Stimulated activated CD8-positive, alpha-beta memory T cell treated with anti-CD3 and anti-CD28 coated beads, Interleukin-4, amount 100 ng/mL, for 24 hours (primary cell): ENCODE results near the gene MPG.

Source experiments
- DNase-seq: peaks from one replicate; pipeline ENCODE4 v3.0.0-alpha.2; 2020; ENCODE audit warnings: low read depth

The MPG gene

GRCh38 chr16:83781-84615 is 6.0 kb downstream of the MPG start:
- DNase-seq: no peak

DNA sequence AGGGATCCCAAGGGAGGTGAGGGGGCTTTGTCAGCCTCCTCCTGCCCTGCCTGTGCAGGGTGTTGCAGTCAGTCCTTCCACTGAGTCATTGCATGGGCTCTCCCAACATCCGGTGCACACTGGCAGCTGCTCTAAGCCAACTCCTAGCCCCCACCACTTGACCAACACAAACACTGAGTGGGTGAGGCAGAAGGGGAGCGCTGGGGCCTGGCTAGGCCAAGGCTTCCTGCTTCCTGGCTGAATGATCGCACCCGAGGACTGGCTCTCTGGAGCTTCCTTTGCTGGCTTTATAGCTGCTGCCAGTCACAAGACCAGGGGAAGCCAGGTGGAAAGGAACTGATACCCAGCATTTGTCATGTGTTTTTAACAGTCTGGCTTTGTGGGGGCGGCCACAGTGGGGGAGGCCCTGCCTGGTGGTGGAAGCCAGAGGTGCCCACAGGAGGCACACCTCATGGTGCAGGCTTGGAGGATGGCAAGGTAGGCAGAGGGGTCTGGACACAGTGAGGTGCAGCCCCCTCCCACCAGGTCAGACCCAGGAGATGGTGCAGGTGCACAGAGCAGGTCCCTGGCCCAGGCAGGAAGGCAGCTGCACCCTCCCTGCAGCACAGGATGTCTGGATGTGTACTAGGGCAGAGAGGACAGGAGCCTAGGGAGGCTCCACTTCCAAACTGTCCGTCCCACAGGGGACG is 6.8 kb downstream of the MPG start:
- DNase-seq: peak; percentile 47

- no peak for DNase-seq
These were observed 7.4 kb downstream of the MPG start for GRCh38 chr16:85407-85782.

- no peak for DNase-seq
These were observed 7.8 kb downstream of the MPG start for GRCh38 chr16:85865-86264.

DNA sequence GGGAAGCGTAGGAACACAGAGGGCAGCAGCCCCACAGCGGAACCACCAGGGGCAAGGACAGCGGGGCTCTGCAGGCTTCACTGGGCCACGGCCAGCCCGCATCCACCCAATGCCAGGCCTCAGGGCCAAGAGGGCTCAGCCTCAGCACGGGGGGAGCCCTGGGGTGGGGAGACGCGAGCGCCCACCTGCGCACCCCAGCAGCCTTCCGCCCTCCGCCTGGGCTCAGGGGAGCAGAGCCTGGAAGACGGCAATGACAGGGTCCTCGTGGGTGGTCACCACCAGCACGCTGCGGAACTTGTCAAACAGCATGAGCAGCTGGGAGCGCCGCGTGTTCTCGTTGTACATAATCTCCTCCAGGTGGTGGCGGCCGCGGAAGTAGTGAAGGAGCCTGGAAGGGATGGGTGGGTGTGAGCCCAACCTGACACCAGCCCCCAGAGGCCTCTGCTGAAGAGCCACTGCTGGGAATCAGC is 8.5 kb downstream of the MPG start:
- DNase-seq: no peak

GRCh38 chr16:88613-89012 is 10.6 kb downstream of the MPG start:
- DNase-seq: no peak

DNA sequence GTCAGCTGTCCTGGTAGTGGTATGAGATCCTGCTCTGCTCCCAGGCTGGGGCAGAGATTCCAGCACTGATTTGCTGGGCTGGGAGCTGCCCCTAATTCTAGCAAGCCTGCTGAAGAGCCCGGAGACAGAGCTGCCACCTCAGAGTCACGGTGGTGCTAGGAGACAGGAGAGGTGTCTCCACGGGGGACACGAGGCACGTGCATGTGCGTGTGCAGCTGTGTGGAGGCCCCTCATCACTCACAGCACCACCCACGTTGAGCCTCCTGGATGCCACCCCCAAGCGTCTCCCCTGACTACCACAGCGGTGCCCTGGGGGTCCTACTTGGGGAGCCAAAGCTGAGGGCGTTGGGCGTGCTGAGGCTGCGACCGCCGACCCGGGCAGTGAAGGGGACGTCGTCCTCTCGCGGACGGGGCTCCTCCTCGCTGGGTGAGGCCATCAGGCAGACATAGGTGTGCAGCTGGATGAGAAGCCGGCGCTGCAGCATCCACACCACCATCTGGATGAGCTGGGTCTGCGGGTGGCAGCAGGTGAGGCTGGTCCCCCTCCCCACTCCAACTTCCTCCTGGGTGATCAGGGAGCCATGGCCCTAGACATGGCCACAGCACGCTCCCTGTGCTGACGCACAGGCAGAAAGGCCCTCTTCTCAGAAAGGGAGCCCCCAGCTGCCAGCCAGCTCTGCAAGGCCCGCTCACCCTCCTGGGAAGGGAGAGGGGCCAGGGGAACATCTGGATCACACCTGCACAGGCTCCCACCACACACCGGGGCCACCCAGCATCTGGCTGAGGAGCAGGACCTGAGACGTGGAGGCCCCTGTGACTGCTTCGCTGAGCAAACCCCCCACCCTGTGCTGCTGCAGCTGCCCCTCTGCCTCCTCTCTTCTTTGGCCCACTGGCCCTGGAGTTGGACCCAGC is 11.6 kb downstream of the MPG start:
- DNase-seq: no peak

DNA sequence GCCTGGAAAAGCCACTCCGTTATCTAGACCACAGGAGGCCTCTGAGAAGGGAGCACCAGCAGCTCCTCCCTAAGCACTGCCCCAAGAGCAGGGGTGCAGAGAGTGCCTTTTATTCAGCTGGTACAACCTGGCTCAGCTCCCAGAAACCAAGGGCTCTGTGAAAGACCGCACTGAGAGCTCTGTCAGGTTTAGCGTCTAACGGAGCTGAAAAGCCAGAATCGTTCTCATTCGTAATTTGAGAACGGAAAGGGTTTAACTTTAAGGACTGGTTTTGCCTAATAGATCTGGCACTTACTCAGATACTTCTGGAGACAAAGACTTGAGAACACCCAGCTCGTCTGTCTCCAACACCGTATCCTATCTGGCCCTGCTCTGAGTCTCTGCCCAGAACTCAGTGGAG is 13.5 kb downstream of the MPG start:
- DNase-seq: no peak

GRCh38 chr16:92431-93339 is 14.7 kb downstream of the MPG start:
- DNase-seq: no peak

DNA sequence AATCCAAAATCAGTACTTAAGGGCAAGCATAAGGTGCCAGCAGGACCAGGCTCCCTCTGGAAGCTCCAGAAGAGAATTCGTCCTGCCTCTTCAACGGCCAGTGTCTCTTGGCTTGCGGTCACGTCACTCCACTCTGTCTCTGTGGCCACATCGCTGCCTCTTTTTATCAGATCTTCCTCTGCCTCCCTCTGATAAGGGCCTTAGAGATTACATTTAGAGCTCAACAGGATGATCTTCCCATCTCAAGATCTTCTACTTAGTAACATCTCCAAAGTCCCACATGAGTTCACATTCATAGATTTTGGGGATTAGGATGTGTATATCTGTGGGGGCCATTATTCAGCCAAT is 16.9 kb downstream of the MPG start:
- DNase-seq: no peak

DNA sequence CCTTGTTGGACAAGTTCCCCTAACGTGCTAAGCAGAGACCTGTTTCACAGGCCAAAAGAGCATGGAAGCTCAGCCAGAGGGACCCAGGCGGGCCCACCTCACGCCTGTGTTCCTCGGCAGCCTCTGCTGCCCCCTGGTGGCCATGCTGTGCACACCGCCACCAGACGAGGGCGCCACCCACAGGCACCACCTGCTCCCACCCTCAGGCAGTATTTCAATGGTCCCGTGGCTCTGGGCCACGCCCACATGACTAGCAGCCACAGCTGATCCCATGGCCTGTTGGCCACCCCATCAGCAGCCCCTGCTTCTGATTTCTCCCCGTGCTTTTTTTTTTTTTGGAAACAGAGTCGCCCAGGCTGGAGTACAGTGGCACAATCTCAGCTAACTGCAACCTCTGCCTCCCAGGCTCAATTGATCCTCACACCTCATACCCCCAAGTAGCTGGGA is 18.9 kb downstream of the MPG start:
- peak; percentile 84 for DNase-seq

DNA sequence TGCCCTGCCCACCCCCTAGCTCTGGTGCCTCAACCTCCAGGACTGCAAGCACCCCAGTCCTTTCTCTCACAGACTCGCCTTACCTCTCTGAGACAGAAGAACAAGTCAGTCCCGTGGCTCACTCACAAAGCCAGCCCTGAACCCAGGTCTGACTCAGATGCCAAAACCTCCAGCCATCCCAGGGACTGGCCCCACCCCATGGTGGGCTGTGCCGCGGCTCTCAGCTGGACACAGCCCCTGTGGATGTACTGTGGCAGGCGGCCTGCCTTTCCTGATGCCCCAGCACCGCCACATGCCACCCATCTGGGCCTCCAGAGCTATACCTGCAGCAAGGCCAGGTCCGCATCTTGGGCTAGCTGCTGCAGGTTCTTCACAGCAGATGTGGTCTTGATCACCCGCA is 19.8 kb downstream of the MPG start:
- no peak for DNase-seq

DNA sequence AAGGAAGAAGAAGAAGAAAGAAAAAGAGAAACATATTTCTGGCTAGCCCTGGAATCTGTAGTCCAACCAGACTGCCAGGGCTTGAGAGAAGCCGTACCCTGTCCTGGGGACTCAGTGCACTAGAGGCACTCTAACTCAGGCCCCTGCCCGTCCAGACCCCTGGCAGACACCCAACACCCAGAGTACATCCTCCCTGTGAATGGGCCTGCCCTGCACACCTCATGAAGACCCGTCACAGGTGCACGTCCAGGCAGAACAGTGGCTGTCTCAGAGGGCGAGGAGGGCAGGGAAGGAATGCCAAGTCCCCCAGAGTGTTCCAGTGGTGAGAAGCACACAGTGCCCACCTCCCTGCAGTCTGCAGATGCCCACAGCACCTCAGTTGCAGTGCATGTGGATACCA is 23.0 kb downstream of the MPG start:
- no peak for DNase-seq

DNA sequence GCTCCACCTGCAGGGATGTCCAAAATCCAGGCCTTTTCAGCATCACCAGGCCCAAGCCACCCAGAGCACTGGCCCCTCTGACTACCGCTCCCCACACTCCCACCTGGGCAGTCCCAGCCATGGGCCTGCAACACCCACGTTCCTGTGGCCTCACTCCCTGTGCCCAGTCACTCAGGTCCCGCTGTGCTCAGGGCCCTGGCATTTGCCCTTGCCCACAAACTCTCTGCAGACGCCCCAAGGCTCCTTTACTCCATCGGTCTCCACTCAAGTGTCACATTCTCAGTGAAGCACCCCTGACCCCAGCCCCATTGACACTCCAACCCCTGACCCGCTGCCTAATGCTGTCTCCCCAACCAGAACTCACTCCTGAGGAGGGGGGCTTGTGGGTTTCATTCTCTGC is 23.6 kb downstream of the MPG start:
- DNase-seq: no peak

- DNase-seq: no peak
These were observed 24.2 kb downstream of the MPG start for GRCh38 chr16:102060-102855.

- DNase-seq: no peak
These were observed 26.3 kb downstream of the MPG start for GRCh38 chr16:104355-104754.

DNA sequence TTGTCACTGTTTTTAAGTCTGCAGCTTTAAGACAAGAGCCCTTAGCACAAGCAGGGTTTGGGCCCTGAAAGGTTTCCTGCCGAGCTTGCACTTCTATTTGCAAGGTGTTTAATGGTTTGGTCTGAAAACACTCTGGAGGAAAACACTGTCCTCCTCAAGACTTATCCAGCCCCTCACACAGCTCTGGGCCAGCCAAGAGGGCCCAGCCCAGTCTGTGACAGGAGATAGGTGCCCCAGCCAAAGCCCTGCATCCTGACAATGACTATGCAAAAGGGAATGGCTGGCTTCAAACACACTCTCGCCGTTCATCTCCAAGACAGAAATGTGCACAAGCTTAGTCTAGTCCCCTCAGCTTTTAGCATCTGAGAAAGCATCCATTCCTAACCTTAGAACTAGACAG is 26.9 kb downstream of the MPG start:
- DNase-seq: no peak

- DNase-seq: no peak
These were observed 27.5 kb downstream of the MPG start for GRCh38 chr16:105521-105920.

DNA sequence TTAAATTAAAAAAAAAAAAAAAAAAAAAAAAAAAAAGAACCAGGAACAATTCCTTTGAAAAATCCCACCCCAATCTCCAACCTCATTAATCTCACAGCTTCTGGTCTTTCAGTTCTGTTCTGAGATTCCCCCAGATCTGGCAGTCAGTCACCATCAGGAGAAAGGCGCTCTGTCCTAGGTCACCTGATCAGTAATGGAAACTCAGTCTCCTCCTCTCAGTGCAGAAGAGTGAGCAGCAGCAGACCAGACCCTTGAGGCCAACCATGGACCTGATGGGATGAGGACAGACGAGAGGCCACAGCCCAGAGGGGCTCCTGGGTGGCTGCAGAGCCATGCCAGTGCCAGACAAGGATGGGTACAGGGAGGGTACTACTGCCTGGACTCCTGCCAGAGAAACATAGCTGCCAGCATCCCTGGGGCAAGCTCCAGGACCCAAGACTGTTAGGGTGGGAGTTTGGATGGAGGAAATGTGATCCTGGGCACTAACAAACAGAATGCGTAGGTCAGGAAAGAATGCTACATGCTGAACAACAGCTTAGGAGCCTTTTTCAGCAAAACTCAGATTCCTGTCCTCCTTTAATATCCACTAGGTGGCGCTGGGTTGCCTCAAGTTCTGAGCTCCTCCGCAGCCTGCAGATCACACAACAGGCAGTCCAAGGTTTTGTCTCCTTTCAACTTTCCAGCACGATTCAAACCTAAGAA is 28.7 kb downstream of the MPG start:
- no peak for DNase-seq
